Measurements from ENCODE around the gene RGCC. TPM values are rescaled to one million over a fixed set of nuclear protein-coding genes. Genes with fewer than 3 reads are reported as not detected.

RGCC gene, protein sequence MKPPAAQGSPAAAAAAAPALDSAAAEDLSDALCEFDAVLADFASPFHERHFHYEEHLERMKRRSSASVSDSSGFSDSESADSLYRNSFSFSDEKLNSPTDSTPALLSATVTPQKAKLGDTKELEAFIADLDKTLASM
- total RNA-seq, result 10 to 100 TPM; 75.0 to 77.8 TPM

DNA sequence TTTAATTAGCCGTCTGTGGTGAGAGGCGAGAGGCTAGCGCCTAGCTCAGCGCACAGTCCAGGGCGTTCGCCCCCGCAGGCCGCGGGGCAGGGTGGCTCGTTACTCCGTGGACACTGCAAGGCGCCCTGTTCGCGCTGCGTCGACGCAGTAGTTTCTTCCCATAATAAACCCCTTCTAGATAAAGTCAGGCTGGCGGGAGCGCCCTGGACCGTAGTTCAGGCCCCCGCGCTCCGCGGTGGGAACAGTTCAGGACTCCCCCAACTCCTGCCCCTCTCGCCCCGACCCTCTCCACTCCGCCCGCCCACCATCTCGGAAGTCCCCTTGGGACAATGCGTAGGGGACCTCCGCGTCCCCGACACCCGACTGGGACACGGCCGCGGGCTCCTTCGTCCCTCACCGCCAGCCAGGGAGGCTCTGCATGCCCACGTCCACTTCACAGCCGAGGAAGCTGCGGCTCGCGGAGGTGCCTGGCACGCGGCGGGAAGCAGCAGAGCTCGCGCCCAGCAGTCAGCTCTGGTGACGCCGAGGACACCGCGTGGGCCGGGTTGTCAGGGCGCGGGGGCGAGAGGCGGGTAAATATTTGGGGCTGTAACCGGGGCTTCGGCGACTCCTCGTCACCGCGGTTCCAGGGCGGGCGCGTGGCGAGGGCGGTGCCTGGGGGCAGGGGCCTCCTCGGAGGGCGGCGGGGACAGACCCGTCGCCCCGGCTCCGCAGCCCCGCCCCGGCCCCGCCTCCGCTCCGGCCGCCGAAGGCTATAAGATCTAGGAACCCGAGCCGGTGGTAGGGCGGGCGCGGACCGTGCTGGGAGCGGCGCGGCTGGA is at the start of gene RGCC:
Gene RGCC, plus strand, starts transcription at position 783 of the 821 bp plus-strand sequence. CDS start 158 bp downstream, outside the sequence.
- H3K27me3 Mint-ChIP-seq (ENCODE audit: low read depth), result peaks cover 8% of the 10 kb centered on the region
- peaks cover 26% of the 10 kb centered on the region for H3K4me1 Mint-ChIP-seq (ENCODE audit: low read depth)
- CTCF ChIA-PET, result interaction anchor here (0.7 to 6.0 kb wide), 5 partner anchors 8 to 125 kb away, joined by 3 to 67 read pairs (median 33); no protein-coding TSS in a partner anchor
- peak within 1 kb of the TSS; percentile 96 for H3K27ac Mint-ChIP-seq
- H3K4me3 Mint-ChIP-seq, result peak within 1 kb of the TSS; percentile 85
- peaks cover 25% of the 10 kb centered on the region for H3K36me3 Mint-ChIP-seq (ENCODE audit: low read depth)
- peak; percentile 94 for DNase-seq
- intact Hi-C loops (cut with micrococcal nuclease), result loop anchor here (1.0 to 5.0 kb wide), 6 partner anchors 8 to 814 kb away; partner anchors contain the start of genes KBTBD6, MTRF1 and VWA8
- peaks cover 9% of the 10 kb centered on the region for H3K9me3 Mint-ChIP-seq

DNA sequence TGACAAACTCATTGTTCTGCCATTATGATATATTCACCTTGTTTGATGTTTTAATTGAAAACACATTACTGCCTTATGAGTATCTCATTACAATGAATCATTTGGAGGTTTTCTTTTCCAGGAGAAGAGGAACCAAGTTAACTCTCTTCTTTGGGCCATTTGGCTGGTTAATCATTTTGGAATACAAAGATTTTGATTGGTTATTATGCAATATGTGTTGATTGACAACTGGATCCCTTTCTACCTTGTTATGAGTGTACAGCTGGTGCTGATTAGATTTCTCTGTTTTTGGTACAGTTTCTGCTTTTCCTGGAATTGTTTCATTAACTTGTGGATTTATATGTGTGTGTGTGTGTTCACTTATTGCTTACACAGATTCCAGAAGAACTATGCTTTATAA is 49.2 kb upstream of the RGCC start:
- H3K27ac Mint-ChIP-seq, result no peak overlapping the region

DNA sequence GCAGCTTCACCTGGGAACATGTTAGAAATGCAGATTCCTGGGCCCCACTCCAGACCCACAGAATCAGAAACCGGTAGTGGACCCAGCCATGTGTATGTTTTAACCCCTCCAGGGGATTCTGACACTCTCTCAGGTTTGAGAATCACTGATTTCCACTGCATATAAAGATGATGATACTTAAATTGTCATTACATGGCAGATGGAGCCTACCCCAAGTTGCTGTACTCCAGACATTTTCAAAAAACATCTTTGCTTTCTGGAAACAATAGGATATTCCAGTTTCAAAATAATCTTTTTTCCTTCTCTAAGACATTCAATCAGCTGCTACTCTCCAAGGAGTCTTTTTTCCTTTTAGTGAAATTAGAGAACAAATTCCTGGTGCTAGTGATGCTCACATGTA is 48.6 kb upstream of the RGCC start:
- no peak for DNase-seq
- intact Hi-C loops (cut with micrococcal nuclease), result no loop called here
- Mint-ChIP-seq H3K4me1 (ENCODE audit: low read depth) (peaks cover 2% of the 10 kb centered on the region), H3K36me3 (ENCODE audit: low read depth) (no peaks in the 10 kb centered on the region), H3K9me3 (no peaks in the 10 kb centered on the region), H3K27me3 (ENCODE audit: low read depth) (no peaks in the 10 kb centered on the region), H3K27ac (no peak overlapping the region), H3K4me3 (no peak overlapping the region)
- CTCF ChIA-PET, result interaction anchor here (0.9 to 1.4 kb wide), 3 partner anchors 23 to 244 kb away, joined by 3 to 9 read pairs (median 3); no protein-coding TSS in a partner anchor

More for the DNA sequence above, 49.2 kb upstream of the RGCC start:
- no peak for DNase-seq
- Mint-ChIP-seq H3K27me3 (ENCODE audit: low read depth) (no peaks in the 10 kb centered on the region), H3K4me3 (no peak overlapping the region), H3K36me3 (ENCODE audit: low read depth) (no peaks in the 10 kb centered on the region), H3K4me1 (ENCODE audit: low read depth) (peaks cover 2% of the 10 kb centered on the region), H3K9me3 (no peaks in the 10 kb centered on the region)
- CTCF ChIA-PET, result interaction anchor here (0.9 to 1.0 kb wide), 2 partner anchors 22 to 51 kb away, joined by 3 read pairs; no protein-coding TSS in a partner anchor
- intact Hi-C loops (cut with micrococcal nuclease), result no loop called here

DNA sequence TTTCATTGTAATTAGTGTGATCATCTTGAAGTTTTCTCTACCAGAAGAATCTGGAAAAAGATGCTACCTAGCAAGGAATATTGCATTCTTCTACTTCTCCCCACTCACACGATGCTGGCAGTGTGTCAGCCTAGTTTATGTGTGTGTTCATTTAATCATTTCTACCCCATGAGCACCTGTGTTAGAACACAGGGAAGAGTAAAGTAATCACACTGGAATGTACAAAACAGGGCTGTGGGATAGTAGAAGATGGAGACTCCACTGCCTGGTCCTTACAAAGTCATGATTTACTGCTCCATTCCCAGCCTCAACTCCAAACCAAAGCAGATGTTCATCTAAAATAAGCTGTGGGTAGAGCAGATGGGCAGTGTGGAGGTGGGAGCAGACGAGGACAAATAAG is 47.7 kb upstream of the RGCC start:
- Mint-ChIP-seq H3K27me3 (ENCODE audit: low read depth) (no peaks in the 10 kb centered on the region), H3K4me1 (ENCODE audit: low read depth) (peaks cover 2% of the 10 kb centered on the region), H3K4me3 (no peak overlapping the region), H3K27ac (no peak overlapping the region), H3K36me3 (ENCODE audit: low read depth) (no peaks in the 10 kb centered on the region), H3K9me3 (no peaks in the 10 kb centered on the region)
- intact Hi-C loops (cut with micrococcal nuclease), result loop anchor here (5.0 kb wide), 1 partner anchor 143 kb away; no protein-coding TSS in a partner anchor
- CTCF ChIA-PET, result interaction anchor here (0.7 to 1.4 kb wide), 2 partner anchors 154 to 243 kb away, joined by 4 to 9 read pairs; no protein-coding TSS in a partner anchor
- DNase-seq, result no peak

DNA sequence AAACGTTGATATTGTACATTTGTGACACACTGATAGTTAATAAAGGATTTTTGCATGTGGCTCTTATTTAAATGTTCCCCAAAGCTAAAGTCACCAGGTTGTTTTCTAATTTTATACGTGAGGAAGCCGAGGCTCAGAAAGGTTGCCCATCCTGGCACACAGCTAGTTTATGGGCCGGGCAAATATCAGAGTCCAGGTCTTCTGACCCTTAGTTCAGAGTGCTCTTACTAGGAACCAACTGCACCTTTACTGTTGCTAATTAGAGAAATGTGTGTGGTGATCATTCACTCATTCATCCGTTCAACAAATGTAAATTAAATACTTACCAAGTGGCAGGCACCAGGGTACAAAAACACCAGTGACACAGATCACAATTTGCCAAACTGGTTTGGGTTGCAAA is 46.3 kb upstream of the RGCC start:
- CTCF ChIA-PET, result interaction anchor here (0.7 to 1.7 kb wide), 4 partner anchors 10 to 258 kb away, joined by 3 to 7 read pairs (median 4); no protein-coding TSS in a partner anchor
- intact Hi-C loops (cut with micrococcal nuclease), result loop anchor here (1.0 to 5.0 kb wide), 3 partner anchors 141 to 699 kb away; no protein-coding TSS in a partner anchor
- Mint-ChIP-seq H3K9me3 (no peaks in the 10 kb centered on the region), H3K4me1 (ENCODE audit: low read depth) (peaks cover 2% of the 10 kb centered on the region), H3K36me3 (ENCODE audit: low read depth) (no peaks in the 10 kb centered on the region), H3K27ac (no peak overlapping the region), H3K4me3 (no peak overlapping the region), H3K27me3 (ENCODE audit: low read depth) (no peaks in the 10 kb centered on the region)
- no peak for DNase-seq

DNA sequence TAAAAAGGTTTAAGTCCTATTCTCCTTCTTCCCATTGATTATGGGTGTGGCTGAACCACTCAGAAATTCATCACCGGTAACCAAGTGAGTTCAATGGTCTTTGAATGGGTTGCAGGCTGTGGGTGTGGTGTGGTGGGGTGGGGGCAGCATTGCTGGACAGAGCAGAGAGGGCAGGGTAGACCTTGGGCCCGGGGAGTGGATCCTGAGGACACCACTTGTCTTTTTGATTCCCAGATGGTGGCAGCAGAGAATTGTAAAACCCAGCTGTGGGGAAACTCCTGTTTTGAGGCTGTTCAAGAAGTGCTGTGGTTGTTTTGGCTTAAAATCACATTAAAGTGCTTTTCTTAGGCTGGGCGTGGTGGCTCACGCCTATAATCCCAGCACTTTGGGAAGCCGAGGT is 45.8 kb upstream of the RGCC start:
- H3K27me3 Mint-ChIP-seq (ENCODE audit: low read depth), result no peaks in the 10 kb centered on the region
- CTCF ChIA-PET, result interaction anchor here (0.7 to 1.7 kb wide), 5 partner anchors 9 to 258 kb away, joined by 3 to 7 read pairs (median 4); no protein-coding TSS in a partner anchor
- no peak overlapping the region for H3K27ac Mint-ChIP-seq
- peak; percentile 56 for DNase-seq
- intact Hi-C loops (cut with micrococcal nuclease), result loop anchor here (1.0 to 5.0 kb wide), 3 partner anchors 141 to 699 kb away; no protein-coding TSS in a partner anchor
- peaks cover 2% of the 10 kb centered on the region for H3K4me1 Mint-ChIP-seq (ENCODE audit: low read depth)
- no peaks in the 10 kb centered on the region for H3K36me3 Mint-ChIP-seq (ENCODE audit: low read depth)
- no peaks in the 10 kb centered on the region for H3K9me3 Mint-ChIP-seq
- no peak overlapping the region for H3K4me3 Mint-ChIP-seq

DNA sequence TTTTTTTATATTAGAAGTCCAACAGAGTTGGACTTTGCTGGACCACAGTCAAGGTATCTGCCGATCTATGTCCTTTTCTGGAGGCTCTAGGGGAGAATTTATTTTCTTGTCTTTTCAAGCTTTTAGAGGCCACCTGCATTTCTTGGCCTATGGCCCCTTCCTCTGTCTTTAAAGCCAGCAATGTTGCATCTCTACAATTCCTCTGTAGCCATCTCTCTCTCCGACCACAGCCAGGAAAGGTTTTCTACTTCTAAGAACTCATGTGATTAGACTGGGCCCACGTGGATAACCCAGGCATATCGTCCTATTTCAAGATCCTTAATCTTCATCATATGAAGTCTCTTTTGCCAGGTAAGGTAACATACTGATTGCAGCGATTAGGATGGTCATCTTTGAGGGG is 43.5 kb upstream of the RGCC start:
- H3K27ac Mint-ChIP-seq, result no peak overlapping the region
- H3K4me3 Mint-ChIP-seq, result no peak overlapping the region
- no peaks in the 10 kb centered on the region for H3K27me3 Mint-ChIP-seq (ENCODE audit: low read depth)
- intact Hi-C loops (cut with micrococcal nuclease), result loop anchor here (5.0 kb wide), 1 partner anchor 138 kb away; no protein-coding TSS in a partner anchor
- no peaks in the 10 kb centered on the region for H3K9me3 Mint-ChIP-seq
- peaks cover 2% of the 10 kb centered on the region for H3K4me1 Mint-ChIP-seq (ENCODE audit: low read depth)
- CTCF ChIA-PET, result interaction anchor here (1.6 to 1.9 kb wide), 2 partner anchors 8 to 239 kb away, joined by 4 to 5 read pairs; no protein-coding TSS in a partner anchor
- no peak for DNase-seq
- H3K36me3 Mint-ChIP-seq (ENCODE audit: low read depth), result no peaks in the 10 kb centered on the region

DNA sequence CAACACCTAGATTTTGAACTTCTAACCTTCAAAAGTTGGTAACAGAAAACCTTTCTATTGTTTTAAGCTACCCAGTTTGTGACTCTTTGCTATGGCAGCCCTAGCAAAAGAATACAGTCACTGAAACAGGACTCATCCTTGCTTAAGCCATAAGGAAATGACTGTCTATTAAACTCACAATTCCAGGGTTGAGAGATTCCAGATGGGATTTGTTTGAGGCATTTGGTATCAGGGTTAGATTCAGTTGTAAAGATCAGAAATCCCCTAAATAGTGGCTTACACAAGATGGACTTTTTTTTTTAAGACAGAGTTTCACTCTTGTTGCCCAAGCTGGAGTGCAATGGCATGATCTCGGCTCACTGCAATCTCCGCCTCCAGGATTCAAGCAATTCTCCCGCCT is 41.1 kb upstream of the RGCC start:
- H3K4me1 Mint-ChIP-seq (ENCODE audit: low read depth), result peaks cover 2% of the 10 kb centered on the region
- H3K27me3 Mint-ChIP-seq (ENCODE audit: low read depth), result no peaks in the 10 kb centered on the region
- H3K36me3 Mint-ChIP-seq (ENCODE audit: low read depth), result no peaks in the 10 kb centered on the region
- intact Hi-C loops (cut with micrococcal nuclease), result no loop called here
- DNase-seq, result no peak
- H3K9me3 Mint-ChIP-seq, result no peaks in the 10 kb centered on the region
- CTCF ChIA-PET, result no interaction called here
- no peak overlapping the region for H3K4me3 Mint-ChIP-seq
- H3K27ac Mint-ChIP-seq, result no peak overlapping the region

DNA sequence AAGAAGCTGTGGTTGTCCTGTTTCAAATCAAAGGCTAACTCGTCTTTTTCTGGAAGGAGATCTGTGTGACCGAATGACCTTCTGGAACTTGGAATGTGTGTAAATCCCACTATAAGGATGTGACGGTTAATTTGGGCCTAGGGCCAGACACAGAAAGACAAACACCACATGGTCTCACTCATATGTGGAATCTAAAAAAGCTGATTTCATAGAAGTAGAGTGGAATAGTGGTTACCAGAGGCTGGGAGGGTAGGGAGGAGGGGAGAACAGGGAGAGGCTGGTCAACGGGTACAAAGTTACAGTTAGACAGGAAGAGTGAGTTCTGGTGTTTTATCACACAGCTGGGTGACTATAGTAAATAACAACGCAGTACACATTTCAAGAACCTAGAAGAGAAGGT is 39.3 kb upstream of the RGCC start:
- H3K36me3 Mint-ChIP-seq (ENCODE audit: low read depth), result no peaks in the 10 kb centered on the region
- no peaks in the 10 kb centered on the region for H3K9me3 Mint-ChIP-seq
- H3K27me3 Mint-ChIP-seq (ENCODE audit: low read depth), result no peaks in the 10 kb centered on the region
- no peak overlapping the region for H3K27ac Mint-ChIP-seq
- no peak for DNase-seq
- intact Hi-C loops (cut with micrococcal nuclease), result no loop called here
- CTCF ChIA-PET, result no interaction called here
- H3K4me1 Mint-ChIP-seq (ENCODE audit: low read depth), result no peaks in the 10 kb centered on the region
- no peak overlapping the region for H3K4me3 Mint-ChIP-seq

DNA sequence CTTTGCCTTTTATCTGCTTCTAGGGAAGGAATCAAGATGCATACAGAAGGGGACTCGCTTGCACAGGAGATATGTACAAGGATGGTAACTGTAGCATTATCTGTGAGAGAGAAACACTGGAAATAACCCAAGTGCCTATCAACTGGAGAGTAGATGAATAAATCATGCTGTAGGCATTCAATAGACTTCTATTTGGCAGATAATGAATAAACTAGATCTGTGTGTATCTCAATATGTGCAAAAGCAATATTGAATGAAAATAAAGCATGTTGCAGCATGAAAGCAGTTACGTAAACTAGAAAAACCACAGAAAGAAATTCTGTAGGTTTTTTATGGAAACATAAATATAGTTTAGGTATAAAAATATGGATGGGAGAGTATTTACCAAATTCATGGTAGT is 38.6 kb upstream of the RGCC start:
- Mint-ChIP-seq H3K27me3 (ENCODE audit: low read depth) (no peaks in the 10 kb centered on the region), H3K9me3 (no peaks in the 10 kb centered on the region), H3K36me3 (ENCODE audit: low read depth) (no peaks in the 10 kb centered on the region), H3K4me1 (ENCODE audit: low read depth) (no peaks in the 10 kb centered on the region), H3K27ac (no peak overlapping the region), H3K4me3 (no peak overlapping the region)
- DNase-seq, result no peak
- intact Hi-C loops (cut with micrococcal nuclease), result no loop called here
- CTCF ChIA-PET, result interaction anchor here (0.6 kb wide), 1 partner anchor 744 kb away, joined by 3 read pairs; no protein-coding TSS in a partner anchor

DNA sequence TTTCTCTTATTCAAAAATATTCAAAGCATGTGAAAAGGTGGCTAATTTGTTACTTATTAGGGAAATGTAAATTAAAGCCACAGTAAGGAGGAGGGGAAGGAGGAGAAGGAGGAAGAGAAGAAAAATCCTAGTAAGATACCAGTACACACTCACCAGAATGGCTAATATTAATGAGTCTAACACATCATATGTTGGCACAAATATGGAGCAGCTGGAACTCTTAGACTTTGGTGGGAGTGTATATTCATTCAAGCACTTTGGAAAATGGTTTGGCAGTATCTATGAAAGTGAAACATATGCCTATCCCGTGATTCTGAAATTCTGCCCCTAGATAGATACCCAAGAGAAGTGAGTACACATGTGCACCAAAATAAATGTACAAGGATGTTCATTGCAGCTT is 38.1 kb upstream of the RGCC start:
- no peak overlapping the region for H3K4me3 Mint-ChIP-seq
- no peak for DNase-seq
- no peaks in the 10 kb centered on the region for H3K9me3 Mint-ChIP-seq
- no peak overlapping the region for H3K27ac Mint-ChIP-seq
- CTCF ChIA-PET, result interaction anchor here (0.6 kb wide), 1 partner anchor 743 kb away, joined by 3 read pairs; no protein-coding TSS in a partner anchor
- H3K36me3 Mint-ChIP-seq (ENCODE audit: low read depth), result no peaks in the 10 kb centered on the region
- H3K4me1 Mint-ChIP-seq (ENCODE audit: low read depth), result no peaks in the 10 kb centered on the region
- H3K27me3 Mint-ChIP-seq (ENCODE audit: low read depth), result no peaks in the 10 kb centered on the region
- intact Hi-C loops (cut with micrococcal nuclease), result no loop called here

DNA sequence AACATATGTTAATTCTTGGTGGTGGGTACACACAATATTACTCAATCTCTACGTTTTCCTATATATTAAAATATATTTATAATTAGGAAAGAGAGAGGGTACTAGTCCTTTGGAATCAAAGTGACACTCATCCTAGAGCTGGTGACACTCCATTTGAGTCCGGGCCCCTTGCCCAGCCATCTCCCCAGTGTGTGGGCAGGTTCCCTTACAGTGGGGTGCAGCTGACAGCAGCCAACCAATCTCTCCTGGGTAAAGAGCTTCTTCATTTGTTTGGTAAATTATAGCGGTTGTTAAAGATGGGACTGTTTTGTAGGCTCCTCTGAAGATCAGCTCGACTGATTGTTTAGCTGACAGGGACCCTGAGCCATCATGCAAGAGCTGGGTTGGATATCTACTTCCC is 37.2 kb upstream of the RGCC start:
- no peak overlapping the region for H3K27ac Mint-ChIP-seq
- DNase-seq, result no peak
- H3K36me3 Mint-ChIP-seq (ENCODE audit: low read depth), result no peaks in the 10 kb centered on the region
- H3K4me3 Mint-ChIP-seq, result no peak overlapping the region
- H3K4me1 Mint-ChIP-seq (ENCODE audit: low read depth), result no peaks in the 10 kb centered on the region
- H3K9me3 Mint-ChIP-seq, result no peaks in the 10 kb centered on the region
- intact Hi-C loops (cut with micrococcal nuclease), result no loop called here
- no peaks in the 10 kb centered on the region for H3K27me3 Mint-ChIP-seq (ENCODE audit: low read depth)
- CTCF ChIA-PET, result interaction anchor here (1.2 kb wide), 2 partner anchors 9 to 232 kb away, joined by 3 to 5 read pairs; no protein-coding TSS in a partner anchor
